Trophoblast cell (in vitro differentiated cells and primary cell): Measurements from ENCODE around the gene KLF6.
A peak's percentile ranks its signal among the peaks of the same experiment; 100 is the strongest.

Source experiments
- DNase-seq, 2 donors: peaks; one replicate each; pipeline ENCODE4 v3.0.0-alpha.2; 2016
- H2AFZ ChIP-seq: 2 replicates; pipeline ENCODE4 v1.6.1; 2013; ENCODE audit warnings: low read length, moderate library complexity, mild to moderate bottlenecking; ENCODE audit not compliant: insufficient read depth, poor library complexity
- H2AK5ac ChIP-seq: 2 replicates; pipeline ENCODE4 v1.6.1; 2013; ENCODE audit warnings: mild to moderate bottlenecking, low read length
- H2BK120ac ChIP-seq: 2 replicates; pipeline ENCODE4 v1.6.1; 2013; ENCODE audit warnings: low read length, mild to moderate bottlenecking, moderate library complexity; ENCODE audit not compliant: insufficient read depth, poor library complexity
- H2BK12ac ChIP-seq: 2 replicates; pipeline ENCODE4 v1.6.1; 2013; ENCODE audit warnings: mild to moderate bottlenecking, low read length, moderate library complexity
- H2BK5ac ChIP-seq: 2 replicates; pipeline ENCODE4 v1.6.1; 2013; ENCODE audit warnings: low read length, low read depth, moderate library complexity, mild to moderate bottlenecking; ENCODE audit not compliant: poor library complexity
- H3K14ac ChIP-seq: 2 replicates; pipeline ENCODE4 v1.6.1; 2013; ENCODE audit warnings: mild to moderate bottlenecking, low read length
- H3K18ac ChIP-seq: 2 replicates; pipeline ENCODE4 v1.6.1; 2013; ENCODE audit warnings: mild to moderate bottlenecking, low read length
- H3K23ac ChIP-seq: 2 replicates; pipeline ENCODE4 v1.6.1; 2013; ENCODE audit warnings: low read length
- H3K27ac ChIP-seq: 2 replicates; pipeline ENCODE4 v1.5.1; 2013; ENCODE audit warnings: low read depth, mild to moderate bottlenecking, inconsistent platforms, low read length, moderate library complexity
- H3K27me3 ChIP-seq: 2 replicates; pipeline ENCODE4 v1.6.1; 2013; ENCODE audit warnings: inconsistent platforms, mild to moderate bottlenecking, low read length, moderate library complexity; ENCODE audit not compliant: insufficient read depth
- H3K36me3 ChIP-seq, 2 experiments: 1 replicate in 1 of 2; 2 replicates in 1 of 2; pipeline ENCODE4 v1.6.1; 2013; ENCODE audit warnings: low read length in 2 of 2, mild to moderate bottlenecking in 2 of 2, moderate library complexity in 1 of 2; ENCODE audit not compliant: insufficient read depth in 2 of 2, control insufficient read depth in 1 of 2
- H3K4ac ChIP-seq: 2 replicates; pipeline ENCODE4 v1.6.1; 2013; ENCODE audit warnings: low read depth, mild to moderate bottlenecking, low read length, moderate library complexity
- H3K4me1 ChIP-seq, 2 experiments: 1 replicate in 1 of 2; 2 replicates in 1 of 2; pipeline ENCODE4 v1.6.1; 2013; ENCODE audit warnings: low read length in 2 of 2, mild to moderate bottlenecking in 2 of 2, moderate library complexity in 1 of 2; ENCODE audit not compliant: insufficient read depth in 2 of 2, control insufficient read depth in 1 of 2
- H3K4me2 ChIP-seq: 2 replicates; pipeline ENCODE4 v1.6.1; 2013; ENCODE audit warnings: inconsistent platforms, mild to moderate bottlenecking, low read length, moderate library complexity
- H3K4me3 ChIP-seq: 2 replicates; pipeline ENCODE4 v1.5.1; 2013; ENCODE audit warnings: mild to moderate bottlenecking, low read depth, low read length, inconsistent platforms
- H3K79me1 ChIP-seq: one replicate; pipeline ENCODE4 v1.6.1; 2013; ENCODE audit warnings: low read length
- H3K79me2 ChIP-seq: 2 replicates; pipeline ENCODE4 v1.6.1; 2013; ENCODE audit warnings: low read length, mild to moderate bottlenecking; ENCODE audit not compliant: control insufficient read depth, insufficient read depth, poor library complexity
- H3K9ac ChIP-seq: 2 replicates; pipeline ENCODE4 v1.6.1; 2013; ENCODE audit warnings: mild to moderate bottlenecking, low read length
- H3K9me3 ChIP-seq: 2 replicates; pipeline ENCODE4 v1.6.1; 2013; ENCODE audit warnings: low read depth, mild to moderate bottlenecking, control low read depth, inconsistent platforms, low read length; ENCODE audit not compliant: insufficient read depth
- H4K12ac ChIP-seq: 2 replicates; pipeline ENCODE4 v1.6.1; 2013; ENCODE audit warnings: low read depth, mild to moderate bottlenecking, low read length, moderate library complexity
- H4K8ac ChIP-seq: 2 replicates; pipeline ENCODE4 v1.6.1; 2013; ENCODE audit warnings: low read depth, mild to moderate bottlenecking, low read length, moderate library complexity
- H4K91ac ChIP-seq: one replicate; pipeline ENCODE4 v1.6.1; 2013; ENCODE audit warnings: low read depth, mild to moderate bottlenecking, low read length, moderate library complexity
- WGBS: extraction: QIAGEN DNeasy Blood & Tissue Kit; methylation state at CpG from one replicate; pipeline ENCODE4 v1.1.7; 2013; ENCODE audit warnings: missing lambda C conversion rate; ENCODE audit not compliant: insufficient read length, insufficient coverage; ENCODE audit errors: extremely low coverage; 5-methylcytosine and 5-hydroxymethylcytosine counted together

KLF6 gene

DNA sequence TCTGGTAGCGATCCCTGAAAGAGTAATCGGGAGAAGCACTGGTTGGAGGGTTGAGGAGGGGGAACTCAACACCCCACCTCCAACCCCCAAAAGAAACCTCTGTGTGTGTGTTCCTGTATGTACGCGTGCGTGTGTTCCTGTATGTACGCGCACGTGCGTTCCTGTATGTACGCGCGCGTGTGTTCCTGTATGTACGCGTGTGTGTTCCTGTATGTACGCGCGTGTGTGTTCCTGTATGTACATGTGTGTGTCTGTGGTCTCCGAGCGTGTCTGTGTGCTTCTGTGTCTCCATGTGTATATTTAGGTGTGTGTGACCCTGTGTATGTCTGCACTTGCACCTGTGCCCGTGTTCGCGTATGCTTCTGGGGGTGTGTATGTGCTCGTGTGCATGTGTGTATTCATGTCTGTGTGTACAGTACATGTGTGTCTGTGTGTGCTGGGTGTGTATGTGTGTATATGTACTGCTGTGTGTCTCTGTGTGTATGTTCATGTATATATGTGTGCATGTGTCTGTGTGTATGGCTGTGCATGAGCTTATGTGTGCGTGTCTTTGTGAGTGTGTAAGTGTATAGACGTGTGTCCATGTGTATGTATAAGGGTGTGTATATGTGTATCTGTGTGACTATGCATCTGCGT is 42.9 kb upstream of the KLF6 start:
- DNase-seq, result no peak
- no peak overlapping the region for H4K12ac ChIP-seq
- no CpG with 5 or more reads among the region's 27 CpGs for WGBS

GRCh38 chr10:3827266-3827665 is 42.3 kb upstream of the KLF6 start:
- H3K4me1 ChIP-seq, result peaks cover 31 to 40% of the 10 kb centered on the region in 2 experiments
- H3K9ac ChIP-seq, result no peak overlapping the region

More for the DNA sequence above, 42.9 kb upstream of the KLF6 start:
- peak overlapping the region; percentile 71 for H2AK5ac ChIP-seq
- peak overlapping the region; percentile 11 for H3K4me3 ChIP-seq
- H2BK120ac ChIP-seq, result peak overlapping the region; percentile 70
- H4K91ac ChIP-seq, result peak overlapping the region; percentile 76
- peaks cover 41% of the 10 kb centered on the region for H3K79me1 ChIP-seq
- peak overlapping the region; percentile 72 for H3K27ac ChIP-seq
- H3K9me3 ChIP-seq, result peaks cover 4% of the 10 kb centered on the region
- no peak overlapping the region for H3K23ac ChIP-seq
- peak overlapping the region; percentile 79 for H2BK12ac ChIP-seq
- H2BK5ac ChIP-seq, result peak overlapping the region; percentile 49
- H3K4ac ChIP-seq, result peak overlapping the region; percentile 5
- peaks cover 30 to 39% of the 10 kb centered on the region in 2 experiments for H3K4me1 ChIP-seq
- H3K36me3 ChIP-seq, result no peaks in the 10 kb centered on the region
- H3K4me2 ChIP-seq, result no peak overlapping the region
- H3K27me3 ChIP-seq, result no peaks in the 10 kb centered on the region
- no peak overlapping the region for H2AFZ ChIP-seq
- peak overlapping the region; percentile 25 for H4K8ac ChIP-seq
- peak overlapping the region; percentile 74 for H3K14ac ChIP-seq
- H3K79me2 ChIP-seq, result peaks cover 7% of the 10 kb centered on the region
- H3K9ac ChIP-seq, result no peak overlapping the region
- peak overlapping the region; percentile 67 for H3K18ac ChIP-seq

GRCh38 chr10:3825862-3826351 is 40.9 kb upstream of the KLF6 start:
- Histone ChIP-seq H3K4ac (peak overlapping the region; percentile 88), H3K14ac (peak overlapping the region; percentile 93), H3K27ac (peak overlapping the region; percentile 83), H3K4me3 (no peak overlapping the region), H2AFZ (no peak overlapping the region), H3K27me3 (no peaks in the 10 kb centered on the region), H3K18ac (peak overlapping the region; percentile 84), H3K9ac (no peak overlapping the region), H2AK5ac (peak overlapping the region; percentile 80), H2BK5ac (peak overlapping the region; percentile 93), H4K8ac (peak overlapping the region; percentile 74), H3K36me3 (no peaks in the 10 kb centered on the region), H4K91ac (peak overlapping the region; percentile 96), H3K4me1 (peaks cover 34 to 44% of the 10 kb centered on the region in 2 experiments), H3K4me2 (no peak overlapping the region), H4K12ac (no peak overlapping the region), H3K23ac (no peak overlapping the region), H3K79me1 (peaks cover 52% of the 10 kb centered on the region), H3K9me3 (peaks cover 4% of the 10 kb centered on the region), H3K79me2 (peaks cover 7% of the 10 kb centered on the region), H2BK120ac (peak overlapping the region; percentile 98), H2BK12ac (peak overlapping the region; percentile 98)
- peak; percentile 54 to 59 for DNase-seq
- no CpG with 5 or more reads among the region's 21 CpGs for WGBS

More at GRCh38 chr10:3827266-3827665, 42.3 kb upstream of the KLF6 start:
- peak overlapping the region; percentile 69 for H3K14ac ChIP-seq
- peak overlapping the region; percentile 66 for H3K18ac ChIP-seq
- DNase-seq, result peak; percentile 99
- no peak overlapping the region for H4K12ac ChIP-seq
- peaks cover 42% of the 10 kb centered on the region for H3K79me1 ChIP-seq
- peak overlapping the region; percentile 0 for H4K8ac ChIP-seq
- H3K27ac ChIP-seq, result peak overlapping the region; percentile 72
- H2BK120ac ChIP-seq, result peak overlapping the region; percentile 70
- no peak overlapping the region for H3K4me3 ChIP-seq
- H3K27me3 ChIP-seq, result no peaks in the 10 kb centered on the region
- no peaks in the 10 kb centered on the region for H3K36me3 ChIP-seq
- no peak overlapping the region for H3K23ac ChIP-seq
- no CpG with 5 or more reads among the region's 10 CpGs for WGBS
- peaks cover 4% of the 10 kb centered on the region for H3K9me3 ChIP-seq
- H2BK12ac ChIP-seq, result peak overlapping the region; percentile 75
- no peak overlapping the region for H3K4ac ChIP-seq
- peak overlapping the region; percentile 17 for H2BK5ac ChIP-seq
- H2AK5ac ChIP-seq, result no peak overlapping the region
- no peak overlapping the region for H3K4me2 ChIP-seq
- H2AFZ ChIP-seq, result no peak overlapping the region
- H4K91ac ChIP-seq, result peak overlapping the region; percentile 96
- peaks cover 7% of the 10 kb centered on the region for H3K79me2 ChIP-seq

DNA sequence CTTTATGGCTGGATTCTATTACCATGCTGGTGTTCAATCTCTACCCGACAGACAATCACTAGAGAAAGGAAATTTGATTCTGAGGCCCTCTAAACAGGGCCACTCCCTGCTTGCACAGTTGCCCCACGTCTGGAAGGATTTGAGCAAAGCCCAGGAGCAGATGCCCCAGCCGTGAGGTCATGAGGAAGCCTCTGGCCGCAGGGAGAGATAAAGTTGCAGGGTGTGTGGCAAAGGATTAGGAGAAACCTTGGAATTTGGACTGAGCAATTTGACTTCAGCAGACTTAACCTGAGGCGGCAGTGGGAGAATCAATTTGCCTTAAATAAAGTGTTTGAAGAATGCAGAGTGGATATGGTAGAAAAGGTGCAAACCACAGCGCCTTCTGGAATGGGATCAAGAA is 40.2 kb upstream of the KLF6 start:
- Histone ChIP-seq H3K23ac (no peak overlapping the region), H4K8ac (no peak overlapping the region), H3K4me1 (peaks cover 33 to 41% of the 10 kb centered on the region in 2 experiments), H3K9ac (no peak overlapping the region), H3K14ac (no peak overlapping the region), H2BK12ac (no peak overlapping the region), H3K27me3 (no peaks in the 10 kb centered on the region), H4K12ac (no peak overlapping the region), H3K18ac (no peak overlapping the region), H3K4me2 (no peak overlapping the region), H2AFZ (no peak overlapping the region), H4K91ac (peak overlapping the region; percentile 96), H3K36me3 (no peaks in the 10 kb centered on the region), H3K4ac (no peak overlapping the region), H2BK120ac (no peak overlapping the region), H2AK5ac (no peak overlapping the region), H3K4me3 (no peak overlapping the region), H2BK5ac (peak overlapping the region; percentile 93), H3K79me2 (peaks cover 7% of the 10 kb centered on the region), H3K9me3 (peaks cover 4% of the 10 kb centered on the region), H3K79me1 (peaks cover 52% of the 10 kb centered on the region), H3K27ac (peak overlapping the region; percentile 83)
- DNase-seq, result peak; percentile 97 to 98
- WGBS, result no CpG with 5 or more reads among the region's 6 CpGs
